Ishikawa (cell line): Measurements from ENCODE around the gene LAMB1.

Source experiments
- CEBPB ChIP-seq: IDR thresholded peaks from 2 replicates; pipeline ENCODE4 v1.6.1; 2012
- CREB1 ChIP-seq: IDR thresholded peaks from 2 replicates; pipeline ENCODE4 v1.6.1; 2012; ENCODE audit warnings: low read depth
- EGR1 ChIP-seq: IDR thresholded peaks from 2 replicates; pipeline ENCODE4 v1.6.1; 2012
- EP300 ChIP-seq: IDR thresholded peaks from 2 replicates; pipeline ENCODE4 v1.6.1; 2012; ENCODE audit warnings: borderline replicate concordance
- FOXM1 ChIP-seq: IDR thresholded peaks from 2 replicates; pipeline ENCODE4 v1.6.1; 2012; ENCODE audit warnings: low read depth, borderline replicate concordance
- NFIC ChIP-seq: IDR thresholded peaks from 2 replicates; pipeline ENCODE4 v1.6.1; 2012
- RAD21 ChIP-seq: IDR thresholded peaks from 2 replicates; pipeline ENCODE4 v1.6.1; 2012; ENCODE audit warnings: low read depth
- TAF1 ChIP-seq: IDR thresholded peaks from 2 replicates; pipeline ENCODE4 v1.6.1; 2012; ENCODE audit warnings: low read depth, mild to moderate bottlenecking
- TCF12 ChIP-seq: IDR thresholded peaks from 2 replicates; pipeline ENCODE4 v1.6.1; 2012; ENCODE audit warnings: low read depth
- TEAD4 ChIP-seq: IDR thresholded peaks from 2 replicates; pipeline ENCODE4 v1.6.1; 2012
- ZBTB7A ChIP-seq: IDR thresholded peaks from 2 replicates; pipeline ENCODE4 v1.6.1; 2012; ENCODE audit warnings: low read depth
- TF ChIP-seq, protein P1 (sequence below): IDR thresholded peaks from 2 replicates; pipeline ENCODE4 v1.6.1; 2012; ENCODE audit warnings: low read depth, mild to moderate bottlenecking
- TF ChIP-seq, protein P2 (sequence below): IDR thresholded peaks from 2 replicates; pipeline ENCODE4 v1.6.1; 2012
- TF ChIP-seq, protein P3 (sequence below): IDR thresholded peaks from 2 replicates; pipeline ENCODE4 v1.6.1; 2012

DNA sequence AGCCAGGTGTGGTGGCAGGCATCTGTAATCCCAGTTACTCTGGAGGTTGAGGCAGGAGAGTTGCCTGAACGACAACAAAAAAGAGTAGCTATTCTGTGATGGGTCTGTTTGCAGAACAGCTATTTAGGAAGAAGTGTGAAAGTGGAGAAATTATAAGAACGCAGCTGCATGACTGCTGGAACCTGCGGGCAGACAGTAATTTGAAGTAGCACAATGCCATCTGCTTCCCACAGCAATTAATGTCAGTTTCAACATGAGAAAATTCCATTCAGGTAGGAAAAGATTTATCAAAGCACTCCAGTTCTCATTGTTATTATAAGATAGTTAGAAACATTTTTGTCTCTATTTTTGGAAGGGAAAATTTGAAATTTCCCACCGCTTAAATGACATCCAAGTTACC, 21.5 kb downstream of the LAMB1 start:
- no peak for TF ChIP-seq RAD21
- no peak for TF ChIP-seq NFIC
- no peak for TF ChIP-seq EP300
- TF ChIP-seq, protein P1, sequence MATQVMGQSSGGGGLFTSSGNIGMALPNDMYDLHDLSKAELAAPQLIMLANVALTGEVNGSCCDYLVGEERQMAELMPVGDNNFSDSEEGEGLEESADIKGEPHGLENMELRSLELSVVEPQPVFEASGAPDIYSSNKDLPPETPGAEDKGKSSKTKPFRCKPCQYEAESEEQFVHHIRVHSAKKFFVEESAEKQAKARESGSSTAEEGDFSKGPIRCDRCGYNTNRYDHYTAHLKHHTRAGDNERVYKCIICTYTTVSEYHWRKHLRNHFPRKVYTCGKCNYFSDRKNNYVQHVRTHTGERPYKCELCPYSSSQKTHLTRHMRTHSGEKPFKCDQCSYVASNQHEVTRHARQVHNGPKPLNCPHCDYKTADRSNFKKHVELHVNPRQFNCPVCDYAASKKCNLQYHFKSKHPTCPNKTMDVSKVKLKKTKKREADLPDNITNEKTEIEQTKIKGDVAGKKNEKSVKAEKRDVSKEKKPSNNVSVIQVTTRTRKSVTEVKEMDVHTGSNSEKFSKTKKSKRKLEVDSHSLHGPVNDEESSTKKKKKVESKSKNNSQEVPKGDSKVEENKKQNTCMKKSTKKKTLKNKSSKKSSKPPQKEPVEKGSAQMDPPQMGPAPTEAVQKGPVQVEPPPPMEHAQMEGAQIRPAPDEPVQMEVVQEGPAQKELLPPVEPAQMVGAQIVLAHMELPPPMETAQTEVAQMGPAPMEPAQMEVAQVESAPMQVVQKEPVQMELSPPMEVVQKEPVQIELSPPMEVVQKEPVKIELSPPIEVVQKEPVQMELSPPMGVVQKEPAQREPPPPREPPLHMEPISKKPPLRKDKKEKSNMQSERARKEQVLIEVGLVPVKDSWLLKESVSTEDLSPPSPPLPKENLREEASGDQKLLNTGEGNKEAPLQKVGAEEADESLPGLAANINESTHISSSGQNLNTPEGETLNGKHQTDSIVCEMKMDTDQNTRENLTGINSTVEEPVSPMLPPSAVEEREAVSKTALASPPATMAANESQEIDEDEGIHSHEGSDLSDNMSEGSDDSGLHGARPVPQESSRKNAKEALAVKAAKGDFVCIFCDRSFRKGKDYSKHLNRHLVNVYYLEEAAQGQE = no peak
- no peak for TF ChIP-seq CREB1
- TF ChIP-seq TEAD4 = no peak
- no peak for TF ChIP-seq FOXM1
- TF ChIP-seq EGR1 = no peak
- TF ChIP-seq TAF1 = no peak
- no peak for TF ChIP-seq CEBPB
- no peak for TF ChIP-seq ZBTB7A
- TF ChIP-seq, protein P2, sequence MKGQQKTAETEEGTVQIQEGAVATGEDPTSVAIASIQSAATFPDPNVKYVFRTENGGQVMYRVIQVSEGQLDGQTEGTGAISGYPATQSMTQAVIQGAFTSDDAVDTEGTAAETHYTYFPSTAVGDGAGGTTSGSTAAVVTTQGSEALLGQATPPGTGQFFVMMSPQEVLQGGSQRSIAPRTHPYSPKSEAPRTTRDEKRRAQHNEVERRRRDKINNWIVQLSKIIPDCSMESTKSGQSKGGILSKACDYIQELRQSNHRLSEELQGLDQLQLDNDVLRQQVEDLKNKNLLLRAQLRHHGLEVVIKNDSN = no peak
- TF ChIP-seq TCF12 = no peak
- TF ChIP-seq, protein P3, sequence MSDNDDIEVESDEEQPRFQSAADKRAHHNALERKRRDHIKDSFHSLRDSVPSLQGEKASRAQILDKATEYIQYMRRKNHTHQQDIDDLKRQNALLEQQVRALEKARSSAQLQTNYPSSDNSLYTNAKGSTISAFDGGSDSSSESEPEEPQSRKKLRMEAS = no peak
